Neuronal stem cell (in vitro differentiated cells): ENCODE results near the gene PATJ.

ENCODE experiments used
- DNase-seq: peaks from one replicate; pipeline ENCODE4 v3.0.0-alpha.2; 2013; ENCODE audit warnings: low spot score
- H2AFZ ChIP-seq: one replicate; pipeline ENCODE4 v1.6.1; 2013; ENCODE audit warnings: mild to moderate bottlenecking, low read length, inconsistent platforms
- H2AK5ac ChIP-seq: 2 replicates; pipeline ENCODE4 v1.6.1; 2013; ENCODE audit warnings: low read depth, mild to moderate bottlenecking, inconsistent platforms, low read length, moderate library complexity, mixed read lengths
- H2BK120ac ChIP-seq: 2 replicates; pipeline ENCODE4 v1.6.1; 2013; ENCODE audit warnings: low read depth, mild to moderate bottlenecking, inconsistent platforms, low read length, moderate library complexity, mixed read lengths
- H2BK12ac ChIP-seq: one replicate; pipeline ENCODE4 v1.6.1; 2013; ENCODE audit warnings: low read length, inconsistent platforms
- H2BK15ac ChIP-seq: 2 replicates; pipeline ENCODE4 v1.6.1; 2013; ENCODE audit warnings: mild to moderate bottlenecking, low read length, inconsistent platforms, mixed read lengths
- H2BK5ac ChIP-seq: one replicate; pipeline ENCODE4 v1.6.1; 2013; ENCODE audit warnings: inconsistent platforms, mild to moderate bottlenecking, low read length, moderate library complexity
- H3K14ac ChIP-seq: one replicate; pipeline ENCODE4 v1.6.1; 2013; ENCODE audit warnings: low read length, inconsistent platforms
- H3K18ac ChIP-seq: 2 replicates; pipeline ENCODE4 v1.6.1; 2013; ENCODE audit warnings: low read length, inconsistent platforms
- H3K23ac ChIP-seq: 2 replicates; pipeline ENCODE4 v1.6.1; 2013; ENCODE audit warnings: low read depth, mild to moderate bottlenecking, mixed read lengths, low read length, inconsistent platforms; ENCODE audit not compliant: poor library complexity
- H3K27ac ChIP-seq: replicated peaks from 3 replicates; pipeline ENCODE4 v1.5.1; 2013; ENCODE audit warnings: low read length, inconsistent platforms
- H3K27me3 ChIP-seq, 3 experiments: 2 replicates each; pipeline ENCODE4 v1.6.1; 2013; ENCODE audit warnings: low read length in 3 of 3, mild to moderate bottlenecking in 2 of 3, inconsistent platforms in 1 of 3, low read depth in 1 of 3, mixed read lengths in 1 of 3, moderate library complexity in 1 of 3; ENCODE audit not compliant: control insufficient read depth in 3 of 3, insufficient read depth in 3 of 3
- H3K36me3 ChIP-seq, 2 donors: replicated peaks in 1 of 2; 2 replicates each; pipeline ENCODE4 v1.6.1; 2013; ENCODE audit warnings: low read length in 2 of 2; ENCODE audit not compliant: control insufficient read depth in 2 of 2, insufficient read depth in 2 of 2
- H3K4ac ChIP-seq: 2 replicates; pipeline ENCODE4 v1.6.1; 2013; ENCODE audit warnings: inconsistent platforms, mild to moderate bottlenecking, low read length, moderate library complexity
- H3K4me1 ChIP-seq, 2 donors: 1 replicate in 1 of 2; 2 replicates in 1 of 2; pipeline ENCODE4 v1.6.1; 2013; ENCODE audit warnings: low read length in 2 of 2, low read depth in 1 of 2; ENCODE audit not compliant: control insufficient read depth in 2 of 2, insufficient read depth in 1 of 2
- H3K4me2 ChIP-seq: one replicate; pipeline ENCODE4 v1.6.1; 2013; ENCODE audit warnings: mild to moderate bottlenecking, low read length, inconsistent platforms; ENCODE audit not compliant: insufficient read depth, poor library complexity, severe bottlenecking
- H3K4me3 ChIP-seq, 2 donors: 2 replicates each; pipeline ENCODE4 v1.5.1; 2013; ENCODE audit warnings: low read length in 2 of 2, mild to moderate bottlenecking in 2 of 2, inconsistent platforms in 1 of 2, moderate library complexity in 1 of 2
- H3K79me1 ChIP-seq: one replicate; pipeline ENCODE4 v1.6.1; 2013; ENCODE audit warnings: low read depth, mild to moderate bottlenecking, inconsistent platforms, low read length, moderate library complexity
- H3K9ac ChIP-seq: one replicate; pipeline ENCODE4 v1.6.1; 2013; ENCODE audit warnings: mild to moderate bottlenecking, low read depth, low read length, inconsistent platforms; ENCODE audit not compliant: poor library complexity
- H3K9me3 ChIP-seq, 2 donors: replicated peaks in 1 of 2; 2 replicates each; pipeline versions ENCODE3 to v1.6.1; 2013; ENCODE audit warnings: low read length in 2 of 2, mild to moderate bottlenecking in 2 of 2, inconsistent platforms in 1 of 2, low read depth in 1 of 2, mixed read lengths in 1 of 2, moderate library complexity in 1 of 2; ENCODE audit not compliant: control insufficient read depth in 2 of 2, insufficient read depth in 1 of 2
- H4K8ac ChIP-seq: one replicate; pipeline ENCODE4 v1.6.1; 2013; ENCODE audit warnings: low read depth, mild to moderate bottlenecking, inconsistent platforms, low read length, moderate library complexity
- H4K91ac ChIP-seq: one replicate; pipeline ENCODE4 v1.6.1; 2013; ENCODE audit warnings: low read length, low read depth, mild to moderate bottlenecking, inconsistent platforms; ENCODE audit not compliant: poor library complexity
- WGBS, 2 donors: extraction: QIAGEN DNeasy Blood & Tissue Kit; methylation state at CpG; one replicate each; pipeline ENCODE4 v1.1.7; 2013; ENCODE audit warnings: missing lambda C conversion rate in 2 of 2, mixed read lengths in 1 of 2; ENCODE audit not compliant: insufficient read length in 2 of 2, insufficient replicate concordance in 1 of 2; ENCODE audit errors: extremely low coverage in 2 of 2; 5-methylcytosine and 5-hydroxymethylcytosine counted together

PATJ gene

GRCh38 chr1:61995641-61996040 lies 253.4 kb downstream of the PATJ start:
- Histone ChIP-seq H2BK12ac (no peak overlapping the region), H3K4me3 (no peak overlapping the region), H2BK5ac (no peak overlapping the region), H3K4me2 (no peak overlapping the region), H3K4me1 (peaks cover 0 to 4% of the 10 kb centered on the region in 2 donors), H2AK5ac (no peak overlapping the region), H4K8ac (no peak overlapping the region), H3K27ac (no peak overlapping the region), H3K18ac (no peak overlapping the region), H2BK15ac (no peak overlapping the region), H3K36me3 (no peaks in the 10 kb centered on the region), H3K4ac (no peak overlapping the region), H3K14ac (no peak overlapping the region), H4K91ac (no peak overlapping the region), H3K79me1 (no peaks in the 10 kb centered on the region), H3K9me3 (no peaks in the 10 kb centered on the region), H3K23ac (no peak overlapping the region), H3K9ac (no peak overlapping the region), H3K27me3 (no peaks in the 10 kb centered on the region), H2AFZ (no peak overlapping the region), H2BK120ac (no peak overlapping the region)
- no peak for DNase-seq
- WGBS, 2 donors = no CpG with 5 or more reads among the region's 1 CpG

- no CpG with 5 or more reads among the region's 3 CpGs for WGBS, 2 donors
- DNase-seq = no peak
Measured at GRCh38 chr1:61997123-61997522, 254.8 kb downstream of the PATJ start.

GRCh38 chr1:62003777-62004176 lies 261.5 kb downstream of the PATJ start:
- no peaks in the 10 kb centered on the region for H3K79me1 ChIP-seq
- no peak overlapping the region for H3K23ac ChIP-seq
- H3K4me1 ChIP-seq = no peaks in the 10 kb centered on the region
- no peaks in the 10 kb centered on the region for H3K36me3 ChIP-seq
- H3K18ac ChIP-seq = no peak overlapping the region
- H3K4ac ChIP-seq = no peak overlapping the region
- H3K4me3 ChIP-seq = no peak overlapping the region
- H2BK5ac ChIP-seq = no peak overlapping the region
- H2BK15ac ChIP-seq = no peak overlapping the region
- no peak overlapping the region for H3K9ac ChIP-seq
- no peak overlapping the region for H2AK5ac ChIP-seq
- H3K27ac ChIP-seq = no peak overlapping the region
- H3K4me2 ChIP-seq = no peak overlapping the region
- no peak overlapping the region for H4K91ac ChIP-seq
- WGBS, 2 donors = no CpG with 5 or more reads among the region's 2 CpGs
- H3K9me3 ChIP-seq = no peaks in the 10 kb centered on the region
- DNase-seq = no peak
- H4K8ac ChIP-seq = no peak overlapping the region
- H3K27me3 ChIP-seq = no peaks in the 10 kb centered on the region
- H2BK12ac ChIP-seq = no peak overlapping the region
- H2BK120ac ChIP-seq = no peak overlapping the region
- H3K14ac ChIP-seq = no peak overlapping the region
- no peak overlapping the region for H2AFZ ChIP-seq

More at GRCh38 chr1:61997123-61997522, 254.8 kb downstream of the PATJ start:
- H3K27ac ChIP-seq = no peak overlapping the region
- H2AFZ ChIP-seq = no peak overlapping the region
- no peak overlapping the region for H4K91ac ChIP-seq
- H3K79me1 ChIP-seq = no peaks in the 10 kb centered on the region
- H3K4me3 ChIP-seq = no peak overlapping the region
- no peak overlapping the region for H2BK15ac ChIP-seq
- no peak overlapping the region for H2AK5ac ChIP-seq
- no peak overlapping the region for H3K18ac ChIP-seq
- H3K4ac ChIP-seq = no peak overlapping the region
- H3K9me3 ChIP-seq = no peaks in the 10 kb centered on the region
- H3K9ac ChIP-seq = no peak overlapping the region
- H3K4me2 ChIP-seq = no peak overlapping the region
- H3K36me3 ChIP-seq = no peaks in the 10 kb centered on the region
- no peak overlapping the region for H3K14ac ChIP-seq
- H2BK5ac ChIP-seq = no peak overlapping the region
- H3K23ac ChIP-seq = no peak overlapping the region
- H4K8ac ChIP-seq = no peak overlapping the region
- no peak overlapping the region for H2BK120ac ChIP-seq
- H3K27me3 ChIP-seq = no peaks in the 10 kb centered on the region
- no peak overlapping the region for H2BK12ac ChIP-seq
- H3K4me1 ChIP-seq = peaks cover 0 to 4% of the 10 kb centered on the region in 2 donors

GRCh38 chr1:62006690-62007089 lies 264.4 kb downstream of the PATJ start:
- H3K4ac ChIP-seq = no peak overlapping the region
- no peak overlapping the region for H3K4me3 ChIP-seq
- H2BK120ac ChIP-seq = no peak overlapping the region
- no peak overlapping the region for H2BK12ac ChIP-seq
- H3K18ac ChIP-seq = no peak overlapping the region
- no peak overlapping the region for H3K14ac ChIP-seq
- no peak for DNase-seq
- H3K23ac ChIP-seq = no peak overlapping the region
- H3K79me1 ChIP-seq = no peaks in the 10 kb centered on the region
- H3K9ac ChIP-seq = no peak overlapping the region
- H3K36me3 ChIP-seq = no peaks in the 10 kb centered on the region
- no peak overlapping the region for H2BK15ac ChIP-seq
- H4K91ac ChIP-seq = no peak overlapping the region
- H2BK5ac ChIP-seq = no peak overlapping the region
- H3K4me2 ChIP-seq = no peak overlapping the region
- no peak overlapping the region for H2AFZ ChIP-seq
- H3K9me3 ChIP-seq = no peaks in the 10 kb centered on the region
- H3K4me1 ChIP-seq = no peaks in the 10 kb centered on the region
- no peak overlapping the region for H3K27ac ChIP-seq
- no peak overlapping the region for H4K8ac ChIP-seq
- no CpG with 5 or more reads among the region's 2 CpGs for WGBS, 2 donors
- H2AK5ac ChIP-seq = no peak overlapping the region
- no peaks in the 10 kb centered on the region for H3K27me3 ChIP-seq
